H1 (cell line): ENCODE data around the gene MVD. TPM values are rescaled to one million over a fixed set of nuclear protein-coding genes. Genes with fewer than 3 reads are reported as not detected.

Experiments used
- CTCF ChIA-PET: fragments of 300-600 bp; sonication (Branson Sonifier 250); formaldehyde crosslinking; loops from one replicate; lab custom pipeline; 2021; ENCODE audit not compliant: partially characterized antibody; lab: Charles Lee
- POLR2A ChIA-PET: fragments of 300-600 bp; sonication (Branson Sonifier 250); formaldehyde crosslinking; loops from one replicate; lab custom pipeline; 2021; ENCODE audit warnings: inconsistent platforms; ENCODE audit not compliant: partially characterized antibody; lab: Charles Lee
- DNase-seq, 2 experiments: peaks; one replicate each; pipeline versions ENCODE4 v3.0.0 to v3.0.0-alpha.2; 2010 to 2022; ENCODE audit warnings: low spot score in 2 of 2, low read depth in 1 of 2, mixed read lengths in 1 of 2
- FAIRE-seq: peaks from 2 replicates; lab custom pipeline; 2011; peaks lifted over from hg19 to GRCh38; lab: Jason Lieb, UNC
- H2AFZ ChIP-seq: 2 replicates; pipeline ENCODE4 v1.8.1; 2012; ENCODE audit warnings: low read length, inconsistent platforms
- H2AK5ac ChIP-seq: 2 replicates; pipeline ENCODE4 v1.6.1; 2013; ENCODE audit warnings: low read depth, low read length
- H2BK120ac ChIP-seq: replicated peaks from 2 replicates; pipeline ENCODE3; 2013; ENCODE audit warnings: low read depth, low read length, inconsistent platforms
- H2BK12ac ChIP-seq: 2 replicates; pipeline ENCODE4 v1.6.1; 2013; ENCODE audit warnings: low read depth, low read length
- H2BK15ac ChIP-seq: 2 replicates; pipeline ENCODE4 v1.6.1; 2013; ENCODE audit warnings: low read length
- H2BK20ac ChIP-seq: 2 replicates; pipeline ENCODE4 v1.6.1; 2013; ENCODE audit warnings: low read length
- H2BK5ac ChIP-seq: 2 replicates; pipeline ENCODE4 v1.6.1; 2013; ENCODE audit warnings: low read depth, low read length
- H3K14ac ChIP-seq: 2 replicates; pipeline ENCODE4 v1.6.1; 2013; ENCODE audit warnings: inconsistent platforms; ENCODE audit not compliant: insufficient read length
- H3K18ac ChIP-seq: 2 replicates; pipeline ENCODE4 v1.6.1; 2013; ENCODE audit warnings: low read length; ENCODE audit errors: extremely low read depth
- H3K23ac ChIP-seq: 2 replicates; pipeline ENCODE4 v1.6.1; 2013; ENCODE audit warnings: inconsistent platforms; ENCODE audit not compliant: insufficient read length
- H3K23me2 ChIP-seq: 2 replicates; pipeline ENCODE4 v1.6.1; 2013; ENCODE audit warnings: low read depth, low read length
- H3K27ac ChIP-seq: 2 replicates; pipeline ENCODE4 v1.6.1; 2011; ENCODE audit warnings: low read depth, low read length, inconsistent platforms
- H3K27me3 ChIP-seq, 4 experiments: replicated peaks in 1 of 4; 1 replicate in 1 of 4; 2 replicates in 3 of 4; pipeline versions ENCODE4 v1.6.1 to v1.8.1; 2011 to 2013; ENCODE audit warnings: low read length in 3 of 4, mild to moderate bottlenecking in 3 of 4, inconsistent platforms in 2 of 4, mixed read lengths in 2 of 4, moderate library complexity in 1 of 4; ENCODE audit not compliant: control insufficient read depth in 3 of 4, insufficient read depth in 3 of 4; ENCODE audit errors: extremely low read depth in 1 of 4
- H3K36me3 ChIP-seq, 4 experiments: 2 replicates each; pipeline versions ENCODE4 v1.6.1 to v1.8.1; 2011 to 2013; ENCODE audit warnings: mild to moderate bottlenecking in 4 of 4, low read length in 3 of 4, moderate library complexity in 2 of 4, control low read depth in 1 of 4, inconsistent platforms in 1 of 4; ENCODE audit not compliant: insufficient read depth in 4 of 4, control insufficient read depth in 2 of 4
- H3K4ac ChIP-seq: replicated peaks from 2 replicates; pipeline ENCODE3; 2013; ENCODE audit warnings: low read length, low read depth, mixed read lengths, inconsistent platforms; ENCODE audit not compliant: insufficient read length
- H3K4me1 ChIP-seq, 4 experiments: replicated peaks in 1 of 4; 1 replicate in 1 of 4; 2 replicates in 3 of 4; pipeline versions ENCODE4 v1.6.1 to v1.8.1; 2011 to 2013; ENCODE audit warnings: low read length in 3 of 4, inconsistent platforms in 2 of 4, mixed read lengths in 1 of 4; ENCODE audit not compliant: insufficient read depth in 4 of 4, control insufficient read depth in 3 of 4
- H3K4me2 ChIP-seq, 2 experiments: 2 replicates each; pipeline versions ENCODE4 v1.6.1 to v1.8.1; 2011 to 2013; ENCODE audit warnings: low read depth in 2 of 2, low read length in 2 of 2, control low read depth in 1 of 2, inconsistent platforms in 1 of 2, mild to moderate bottlenecking in 1 of 2; ENCODE audit not compliant: insufficient read depth in 1 of 2
- H3K4me3 ChIP-seq, 4 experiments: fragments of 200-600, 300-600 bp in 1 of 4; sonication (generic), shearing (Covaris generic), sonication (Bioruptor Twin) in 1 of 4; 2 replicates each; pipeline versions ENCODE4 v1.5.1 to v1.8.1; 2011 to 2016; ENCODE audit warnings: low read length in 4 of 4, low read depth in 3 of 4, control low read depth in 2 of 4, inconsistent platforms in 2 of 4, mild to moderate bottlenecking in 2 of 4, mixed read lengths in 1 of 4, moderate library complexity in 1 of 4; ENCODE audit not compliant: insufficient read depth in 2 of 4; ENCODE audit errors: extremely low read depth in 1 of 4
- H3K56ac ChIP-seq: replicated peaks from 2 replicates; pipeline ENCODE3; 2013; ENCODE audit warnings: low read depth, mild to moderate bottlenecking, mixed read lengths, low read length, inconsistent platforms; ENCODE audit not compliant: insufficient read length
- H3K79me1 ChIP-seq: 2 replicates; pipeline ENCODE4 v1.6.1; 2013; ENCODE audit warnings: low read depth, low read length, control low read depth
- H3K79me2 ChIP-seq, 2 experiments: 2 replicates each; pipeline versions ENCODE4 v1.6.1 to v1.8.1; 2012 to 2013; ENCODE audit warnings: low read length in 2 of 2, mild to moderate bottlenecking in 2 of 2, inconsistent platforms in 1 of 2; ENCODE audit not compliant: insufficient read depth in 2 of 2, control insufficient read depth in 1 of 2
- H3K9ac ChIP-seq, 4 experiments: replicated peaks in 1 of 4; 1 replicate in 1 of 4; 2 replicates in 3 of 4; pipeline versions ENCODE4 v1.6.1 to v1.8.1; 2011 to 2013; ENCODE audit warnings: low read depth in 3 of 4, low read length in 3 of 4, control low read depth in 2 of 4, mild to moderate bottlenecking in 2 of 4, moderate library complexity in 2 of 4, inconsistent platforms in 1 of 4; ENCODE audit errors: extremely low read depth in 1 of 4
- H3K9me3 ChIP-seq, 2 experiments: 2 replicates each; pipeline versions ENCODE4 v1.6.1 to v1.8.1; 2012 to 2013; ENCODE audit warnings: mild to moderate bottlenecking in 2 of 2, moderate library complexity in 2 of 2, control low read depth in 1 of 2, inconsistent platforms in 1 of 2, low read depth in 1 of 2, low read length in 1 of 2, mixed read lengths in 1 of 2; ENCODE audit not compliant: insufficient read depth in 2 of 2
- H4K20me1 ChIP-seq, 2 experiments: replicated peaks in 1 of 2; 2 replicates each; pipeline versions ENCODE3 to v1.8.1; 2011 to 2013; ENCODE audit warnings: inconsistent platforms in 2 of 2, low read length in 2 of 2, mild to moderate bottlenecking in 1 of 2; ENCODE audit not compliant: insufficient read depth in 2 of 2, control insufficient read depth in 1 of 2
- H4K5ac ChIP-seq: 2 replicates; pipeline ENCODE4 v1.6.1; 2013; ENCODE audit warnings: low read length, low read depth, mixed read lengths, inconsistent platforms; ENCODE audit not compliant: insufficient read length
- H4K8ac ChIP-seq: 2 replicates; pipeline ENCODE4 v1.8.0; 2013; ENCODE audit warnings: mild to moderate bottlenecking, moderate library complexity, low read length, inconsistent platforms; ENCODE audit not compliant: insufficient read depth; ENCODE audit errors: extremely low read depth
- H4K91ac ChIP-seq: replicated peaks from 2 replicates; pipeline ENCODE3; 2013; ENCODE audit warnings: low read length, mixed read lengths, inconsistent platforms; ENCODE audit not compliant: insufficient read length
- BRCA1 ChIP-seq: IDR thresholded peaks from 2 replicates; pipeline ENCODE4 v1.6.1; 2012; ENCODE audit warnings: low read depth, low read length, improper control_type of control experiment
- CBX5 ChIP-seq: fragments of 300-800, 300-1000 bp; sonication (generic); IDR thresholded peaks from 2 replicates; pipeline ENCODE4 v1.7.1; 2016; ENCODE audit warnings: antibody characterized with exemption, low read length, low read depth
- EZH2 ChIP-seq: fragments of 200-600 bp; sonication (generic); IDR thresholded peaks from 2 replicates; pipeline ENCODE4 v1.7.1; 2012; ENCODE audit warnings: low read depth, mild to moderate bottlenecking, moderate library complexity, low read length, inconsistent platforms; ENCODE audit not compliant: severe bottlenecking
- POLR2AphosphoS5 ChIP-seq: IDR thresholded peaks from 2 replicates; pipeline ENCODE4 v1.6.1; 2011; ENCODE audit warnings: low read depth, low read length
- WGBS, 2 experiments: shearing (Covaris generic) in 1 of 2; methylation state at CpG; one replicate each; pipeline versions ENCODE4 v1.1.6 to v1.1.7; 2013 to 2015; ENCODE audit warnings: low lambda C conversion rate in 2 of 2, mixed read lengths in 2 of 2, inconsistent platforms in 1 of 2, low coverage in 1 of 2, missing lambda C conversion rate in 1 of 2; ENCODE audit not compliant: insufficient replicate concordance in 2 of 2, insufficient coverage in 1 of 2, insufficient read length in 1 of 2; ENCODE audit errors: extremely low coverage in 1 of 2, missing lambda C conversion rate in 1 of 2; 5-methylcytosine and 5-hydroxymethylcytosine counted together
- polyA plus RNA-seq, 7 experiments: library from polyadenylated mRNA; depleted of rRNA in 3 of 7; stranded (reverse) in 5 of 7; unstranded in 2 of 7; fragments of >200 nt in 5 of 7; fragments of 200-250 nt in 2 of 7; gene quantifications; 1 replicate in 5 of 7; 2 replicates in 1 of 7; 4 replicates in 1 of 7; pipeline versions ENCODE4 v1.2.1 to v1.2.3, GENCODE V29; 2011 to 2013; ENCODE audit warnings: missing spikeins in 2 of 7, mixed read lengths in 2 of 7
- total RNA-seq: library from RNA; stranded (reverse); fragmentation: NEBNext Ultra II Directional; extraction: Animal tissue kit (Norgen Biotek cat#: 25700); gene quantifications from 2 replicates; pipeline ENCODE4 v1.2.1, GENCODE V29; 2021
- TF ChIP-seq, protein P1 (sequence below): IDR thresholded peaks from 2 replicates; pipeline ENCODE4 v1.6.1; 2011; ENCODE audit warnings: low read length, improper control_type of control experiment

MVD gene
- total and polyA plus RNA-seq, 2 of the 8 experiments (the other 6 are each of a cell fraction or from before 2014, with no cell fraction given) = 47.2 to 77.3 TPM

- Histone ChIP-seq H2BK15ac (no peak overlapping the region), H3K18ac (no peak overlapping the region), H3K79me2 (no peaks in the 10 kb centered on the region), H2BK120ac (no peak overlapping the region), H3K79me1 (no peaks in the 10 kb centered on the region; the same call in 1 of the 2 replicates), H4K5ac (no peak overlapping the region), H4K91ac (no peak overlapping the region), H2AFZ (no peak overlapping the region), H3K4me1 (peaks cover 0 to 27% (median 12%) of the 10 kb centered on the region in 4 experiments; a peak in 6 of 7 replicates), H2BK5ac (no peak overlapping the region), H2BK12ac (no peak overlapping the region), H3K23me2 (peaks cover 8% of the 10 kb centered on the region), H3K4me3 (no peak overlapping the region), H3K4ac (no peak overlapping the region), H2AK5ac (no peak overlapping the region), H3K9ac (no peak overlapping the region), H3K36me3 (peaks cover 4 to 20% (median 12%) of the 10 kb centered on the region in 4 experiments; a peak in 6 of 8 replicates), H3K27ac (no peak overlapping the region), H4K8ac (no peak overlapping the region), H4K20me1 (peaks cover 2 to 9% of the 10 kb centered on the region in 2 experiments), H3K4me2 (no peak overlapping the region), H3K9me3 (no peaks in the 10 kb centered on the region), H3K27me3 (peaks cover 0 to 1% (median 0%) of the 10 kb centered on the region in 4 experiments; a peak in 2 of 7 replicates), H3K14ac (no peak overlapping the region), H3K23ac (no peak overlapping the region), H2BK20ac (no peak overlapping the region), H3K56ac (no peak overlapping the region)
- ChIA-PET POLR2A (interaction anchor here (1.5 to 2.0 kb wide), 2 partner anchors 19 to 41 kb away, joined by 3 to 5 read pairs; no protein-coding TSS in a partner anchor), CTCF (interaction anchor here (0.5 to 11.2 kb wide), 4 partner anchors 8 to 57 kb away, joined by 3 to 89 read pairs (median 11); partner anchors contain the start of gene IL17C)
- FAIRE-seq = no peak
- WGBS, 2 experiments = 93% methylated on average over 23 of the region's 23 CpGs; no CpG with 5 or more reads in 1 of the 2 experiments
- TF ChIP-seq CBX5 (no peak), BRCA1 (no peak), POLR2AphosphoS5 (no peak), EZH2 (no peak)
- TF ChIP-seq, protein P1, sequence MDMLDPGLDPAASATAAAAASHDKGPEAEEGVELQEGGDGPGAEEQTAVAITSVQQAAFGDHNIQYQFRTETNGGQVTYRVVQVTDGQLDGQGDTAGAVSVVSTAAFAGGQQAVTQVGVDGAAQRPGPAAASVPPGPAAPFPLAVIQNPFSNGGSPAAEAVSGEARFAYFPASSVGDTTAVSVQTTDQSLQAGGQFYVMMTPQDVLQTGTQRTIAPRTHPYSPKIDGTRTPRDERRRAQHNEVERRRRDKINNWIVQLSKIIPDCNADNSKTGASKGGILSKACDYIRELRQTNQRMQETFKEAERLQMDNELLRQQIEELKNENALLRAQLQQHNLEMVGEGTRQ = no peak
- no peak for DNase-seq
Observed at GRCh38 chr16:88630941-88631340, 31.9 kb downstream of the MVD start.
